Dedifferentiated amniotic fluid mesenchymal stem cell (primary cell): ENCODE measurements around the gene ACSM2B.
"Not testable (repeated sequence)": the region's sequence is repeated elsewhere in the genome, so short reads cannot be mapped to it uniquely, and the experiment has no call there.

Experiments
- DNase-seq: peaks from one replicate; pipeline ENCODE4 v3.0.0-alpha.2; 2016; ENCODE audit errors: extremely low spot score

The ACSM2B gene

GRCh38 chr16:20595068-20595467, 18.9 kb upstream of the ACSM2B start:
- DNase-seq = not testable (repeated sequence)

GRCh38 chr16:20592780-20593179, 16.6 kb upstream of the ACSM2B start:
- not testable (repeated sequence) for DNase-seq

- DNase-seq = peak; percentile 9
Observed at GRCh38 chr16:20589486-20589885, 13.3 kb upstream of the ACSM2B start.

GRCh38 chr16:20587645-20588074, 11.5 kb upstream of the ACSM2B start:
- peak; percentile 11 for DNase-seq

- DNase-seq = not testable (repeated sequence)
Observed at GRCh38 chr16:20586716-20587115, 10.5 kb upstream of the ACSM2B start.

GRCh38 chr16:20586112-20586511, 9.9 kb upstream of the ACSM2B start:
- DNase-seq = not testable (repeated sequence)

- DNase-seq = not testable (repeated sequence)
Observed at GRCh38 chr16:20580487-20581259, 4.5 kb upstream of the ACSM2B start.

- DNase-seq = not testable (repeated sequence)
Observed at GRCh38 chr16:20578091-20578490, 1.9 kb upstream of the ACSM2B start.

- DNase-seq = not testable (repeated sequence)
Observed at GRCh38 chr16:20569117-20569651, 7.0 kb downstream of the ACSM2B start.

- DNase-seq = no peak
Observed at GRCh38 chr16:20568404-20568803, 7.8 kb downstream of the ACSM2B start.

GRCh38 chr16:20566864-20567263, 9.3 kb downstream of the ACSM2B start:
- no peak for DNase-seq

GRCh38 chr16:20565334-20565733, 10.8 kb downstream of the ACSM2B start:
- not testable (repeated sequence) for DNase-seq

GRCh38 chr16:20564218-20564617, 11.9 kb downstream of the ACSM2B start:
- DNase-seq = not testable (repeated sequence)

GRCh38 chr16:20555628-20556027, 20.5 kb downstream of the ACSM2B start:
- not testable (repeated sequence) for DNase-seq

- DNase-seq = not testable (repeated sequence)
Observed at GRCh38 chr16:20554689-20555088, 21.5 kb downstream of the ACSM2B start.

GRCh38 chr16:20553493-20553892, 22.7 kb downstream of the ACSM2B start:
- not testable (repeated sequence) for DNase-seq

- not testable (repeated sequence) for DNase-seq
Observed at GRCh38 chr16:20546951-20547350, 29.2 kb downstream of the ACSM2B start.

- DNase-seq = not testable (repeated sequence)
Observed at GRCh38 chr16:20546278-20546853, 29.8 kb downstream of the ACSM2B start.

- DNase-seq = not testable (repeated sequence)
Observed at GRCh38 chr16:20540603-20541316, 35.4 kb downstream of the ACSM2B start.

GRCh38 chr16:20538687-20539086, 37.5 kb downstream of the ACSM2B start:
- DNase-seq = no peak

- no peak for DNase-seq
Observed at GRCh38 chr16:20538181-20538580, 38.0 kb downstream of the ACSM2B start.

- not testable (repeated sequence) for DNase-seq
Observed at GRCh38 chr16:20536669-20537068, 39.5 kb downstream of the ACSM2B start.
